Activated naive CD8-positive, alpha-beta T cell treated with anti-CD3 and anti-CD28 coated beads, Interleukin-2, amount 50 U/mL, for 16 hours (primary cell): ENCODE data around the gene FBXL17.

Experiments
- DNase-seq: peaks from one replicate; pipeline ENCODE4 v3.0.0-alpha.2; 2020; ENCODE audit warnings: low read depth, low spot score

The FBXL17 gene

GRCh38 chr5:108249785-108250426 lies 132.0 kb downstream of the FBXL17 start:
- DNase-seq, result no peak

- no peak for DNase-seq
These were observed 132.7 kb downstream of the FBXL17 start for GRCh38 chr5:108249095-108249784.

GRCh38 chr5:108238936-108239887 lies 142.7 kb downstream of the FBXL17 start:
- DNase-seq, result no peak

- DNase-seq, result no peak
These were observed 143.4 kb downstream of the FBXL17 start for GRCh38 chr5:108238461-108238860.

GRCh38 chr5:108233617-108234155 lies 148.2 kb downstream of the FBXL17 start:
- no peak for DNase-seq

GRCh38 chr5:108232805-108233204 lies 149.1 kb downstream of the FBXL17 start:
- DNase-seq, result no peak

GRCh38 chr5:108222011-108222410 lies 159.9 kb downstream of the FBXL17 start:
- DNase-seq, result no peak

GRCh38 chr5:108220834-108221233 lies 161.1 kb downstream of the FBXL17 start:
- no peak for DNase-seq

- no peak for DNase-seq
These were observed 165.0 kb downstream of the FBXL17 start for GRCh38 chr5:108216890-108217289.

GRCh38 chr5:108214857-108215256 lies 167.0 kb downstream of the FBXL17 start:
- DNase-seq, result no peak

- no peak for DNase-seq
These were observed 169.0 kb downstream of the FBXL17 start for GRCh38 chr5:108212775-108213346.

GRCh38 chr5:108206707-108207106 lies 175.2 kb downstream of the FBXL17 start:
- no peak for DNase-seq

GRCh38 chr5:108201721-108202120 lies 180.2 kb downstream of the FBXL17 start:
- DNase-seq, result no peak

- DNase-seq, result no peak
These were observed 185.6 kb downstream of the FBXL17 start for GRCh38 chr5:108196276-108196675.

- no peak for DNase-seq
These were observed 188.7 kb downstream of the FBXL17 start for GRCh38 chr5:108193021-108193795.

GRCh38 chr5:108184940-108185339 lies 197.0 kb downstream of the FBXL17 start:
- DNase-seq, result no peak

GRCh38 chr5:108181975-108182374 lies 199.9 kb downstream of the FBXL17 start:
- DNase-seq, result no peak

GRCh38 chr5:108174286-108174685 lies 207.6 kb downstream of the FBXL17 start:
- DNase-seq, result no peak

GRCh38 chr5:108171759-108172158 lies 210.1 kb downstream of the FBXL17 start:
- no peak for DNase-seq

- DNase-seq, result no peak
These were observed 213.0 kb downstream of the FBXL17 start for GRCh38 chr5:108168915-108169314.

GRCh38 chr5:108167174-108167573 lies 214.7 kb downstream of the FBXL17 start:
- DNase-seq, result no peak
